T-cell (primary cell): ENCODE results near the gene PPP2R2B. TPM values are rescaled to one million over a fixed set of nuclear protein-coding genes. Genes with fewer than 3 reads are reported as not detected.

Experiments used
- ATAC-seq, 4 experiments: fragments of 200-7000 bp in 3 of 4; fragments of 150-1000 bp in 1 of 4; cut with Tn5 transposase; replicated peaks in 1 of 4; 1 replicate in 3 of 4; 2 replicates in 1 of 4; pipeline ENCODE4 v1.10.0; 2021; ENCODE audit warnings: moderate library complexity in 3 of 4, mild to moderate bottlenecking in 2 of 4, moderate number of reproducible peaks in 1 of 4
- CTCF ChIA-PET, 2 donors: fragments of 300-600 bp; sonication (Branson Sonifier 250); formaldehyde crosslinking; loops; one replicate each; lab custom pipeline; 2022; ENCODE audit warnings: antibody characterized with exemption in 2 of 2; lab: Charles Lee
- POLR2A ChIA-PET, 2 donors: fragments of 300-600 bp; sonication (Branson Sonifier 250); formaldehyde crosslinking; loops; one replicate each; lab custom pipeline; 2022; ENCODE audit warnings: antibody characterized with exemption in 2 of 2; lab: Charles Lee
- DNase-seq, 35 experiments: peaks; one replicate each; pipeline versions ENCODE4 v3.0.0 to v3.0.0-alpha.2; 2013 to 2023
- H3K27ac ChIP-seq: one replicate; pipeline ENCODE4 v1.5.1; 2013; ENCODE audit warnings: low read length
- H3K27me3 ChIP-seq, 2 experiments: replicated peaks in 1 of 2; 1 replicate in 1 of 2; 2 replicates in 1 of 2; pipeline versions ENCODE4 v1.6.1 to v1.7.0; 2013; ENCODE audit warnings: low read length in 1 of 2, mixed read lengths in 1 of 2; ENCODE audit not compliant: control insufficient read depth in 2 of 2, insufficient read depth in 2 of 2; ENCODE audit errors: extremely low read depth in 1 of 2
- H3K36me3 ChIP-seq, 2 donors: 1 replicate in 1 of 2; 2 replicates in 1 of 2; pipeline versions ENCODE4 v1.6.1 to v1.7.0; 2013; ENCODE audit warnings: low read length in 1 of 2; ENCODE audit not compliant: control insufficient read depth in 2 of 2, insufficient read depth in 1 of 2; ENCODE audit errors: extremely low read depth in 1 of 2
- H3K4me1 ChIP-seq, 2 experiments: 1 replicate in 1 of 2; 2 replicates in 1 of 2; pipeline versions ENCODE4 v1.6.1 to v1.7.0; 2013; ENCODE audit warnings: low read length in 2 of 2, mixed read lengths in 1 of 2; ENCODE audit not compliant: insufficient read depth in 2 of 2, control insufficient read depth in 1 of 2; ENCODE audit errors: extremely low read depth in 1 of 2
- H3K4me3 ChIP-seq, 2 donors: 1 replicate in 1 of 2; 2 replicates in 1 of 2; pipeline versions ENCODE4 v1.5.1 to v1.7.0; 2013; ENCODE audit warnings: mild to moderate bottlenecking in 2 of 2, low read length in 1 of 2, moderate library complexity in 1 of 2; ENCODE audit not compliant: control insufficient read depth in 1 of 2; ENCODE audit errors: extremely low read depth in 1 of 2
- H3K9me3 ChIP-seq: 2 replicates; pipeline ENCODE4 v1.7.0; 2013
- H3K27ac Mint-ChIP-seq, 2 donors: one replicate each; pipeline ENCODE4 v1.8.0; 2020 to 2021; ENCODE audit warnings: mild to moderate bottlenecking in 2 of 2, mixed read lengths in 2 of 2
- H3K27me3 Mint-ChIP-seq, 2 donors: one replicate each; pipeline ENCODE4 v1.8.0; 2021 to 2022; ENCODE audit warnings: mixed read lengths in 2 of 2
- H3K36me3 Mint-ChIP-seq: one replicate; pipeline ENCODE4 v1.8.0; 2021; ENCODE audit warnings: mixed read lengths
- H3K4me1 Mint-ChIP-seq, 3 donors: one replicate each; pipeline ENCODE4 v1.8.0; 2020 to 2022; ENCODE audit warnings: mixed read lengths in 3 of 3, mild to moderate bottlenecking in 1 of 3
- H3K4me3 Mint-ChIP-seq, 3 donors: one replicate each; pipeline ENCODE4 v1.8.0; 2020 to 2022; ENCODE audit warnings: mild to moderate bottlenecking in 3 of 3, mixed read lengths in 3 of 3, moderate library complexity in 3 of 3
- H3K9me3 Mint-ChIP-seq, 3 donors: one replicate each; pipeline ENCODE4 v1.8.0; 2020 to 2022; ENCODE audit warnings: mixed read lengths in 3 of 3
- WGBS: methylation state at CpG from one replicate; pipeline ENCODE4 v1.1.5; 2013; ENCODE audit warnings: missing lambda C conversion rate; ENCODE audit not compliant: insufficient coverage; 5-methylcytosine and 5-hydroxymethylcytosine counted together
- total RNA-seq, 35 experiments: library from RNA in 6 of 35; stranded (reverse) in 6 of 35; fragments of 120-200 nt in 1 of 35; gene quantifications; one replicate each; pipeline versions ENCODE4 v1.2.1 to v1.2.4 and lab custom pipeline; 2013 to 2026

PPP2R2B gene
- total RNA-seq (10 to 100 TPM in 1 of 5 donors, 1 to 10 TPM in 4; 1.5 to 10.6 (median 4.8) TPM), total RNA-seq (lab: John Stamatoyannopoulos, UW) (0.28 to 15.4 (median 3.0) reads per million in 29 experiments)
- total RNA-seq (2013) = 17.2 TPM

GRCh38 chr5:146878476-146879172 is at the start of gene PPP2R2B:
Gene PPP2R2B, minus strand, starts transcription at chr5:146878757.
- peak within 1 kb of the TSS; percentile 86 to 92 (median 89) for H3K4me3 Mint-ChIP-seq
- Histone ChIP-seq H3K9me3 (no peaks in the 10 kb centered on the region), H3K36me3 (no peaks in the 10 kb centered on the region), H3K4me1 (peaks cover 0 to 23% of the 10 kb centered on the region in 2 experiments), H3K27me3 (peaks cover 12 to 17% of the 10 kb centered on the region in 2 experiments), H3K27ac (peak within 1 kb of the TSS; percentile 23), H3K4me3 (peak within 1 kb of the TSS; percentile 69 to 74)
- 1% methylated on average over 30 of the region's 40 CpGs for WGBS
- DNase-seq (peak in 32 of 35 experiments; percentile 2 to 66 (median 38)), ATAC-seq (peak; percentile 60 to 83 (median 74))
- H3K27me3 Mint-ChIP-seq = peaks cover 5 to 40% of the 10 kb centered on the region in 2 donors
- H3K4me1 Mint-ChIP-seq = peaks cover 22 to 28% (median 26%) of the 10 kb centered on the region in 3 donors
- H3K36me3 Mint-ChIP-seq = peaks cover 4% of the 10 kb centered on the region
- H3K9me3 Mint-ChIP-seq = no peaks in the 10 kb centered on the region
- peak within 1 kb of the TSS in 1 of 2 donors; percentile 56 for H3K27ac Mint-ChIP-seq
- POLR2A ChIA-PET = interaction anchor here in 1 of 2 donors (0.6 kb wide), 1 partner anchor 22 kb away, joined by 4 read pairs; no protein-coding TSS in a partner anchor
- CTCF ChIA-PET = interaction anchor here (0.7 to 1.3 kb wide), 2 partner anchors 16 to 116 kb away, joined by 3 to 5 read pairs; no protein-coding TSS in a partner anchor

DNA sequence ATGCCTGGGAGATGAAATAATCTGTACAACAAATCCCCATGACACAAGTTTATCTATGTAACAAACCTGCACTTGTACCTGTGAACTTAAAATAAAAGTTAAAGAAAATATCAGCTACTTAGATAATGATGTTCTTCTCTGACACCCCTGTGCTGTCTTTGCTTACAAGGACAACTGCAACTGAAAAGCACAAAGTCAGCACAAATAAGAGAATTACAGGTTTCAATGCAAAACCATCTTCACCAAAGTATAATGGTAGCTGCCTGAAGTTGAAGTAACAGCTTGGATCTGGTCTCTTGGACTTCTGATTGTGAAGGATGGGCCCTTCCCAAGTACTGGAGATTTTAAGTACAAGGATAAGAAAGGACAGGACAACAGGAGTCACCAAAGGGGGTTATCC is 45.6 kb upstream of the PPP2R2B start:
- POLR2A ChIA-PET = interaction anchor here in 1 of 2 donors (0.5 kb wide), 1 partner anchor 197 kb away, joined by 4 read pairs; no protein-coding TSS in a partner anchor
- no peaks in the 10 kb centered on the region for H3K36me3 ChIP-seq
- ATAC-seq (no peak), DNase-seq (no peak)
- Mint-ChIP-seq H3K36me3 (no peaks in the 10 kb centered on the region), H3K27me3 (peaks cover 0 to 8% of the 10 kb centered on the region in 2 donors), H3K9me3 (no peaks in the 10 kb centered on the region), H3K4me3 (no peak overlapping the region), H3K27ac (no peak overlapping the region), H3K4me1 (no peaks in the 10 kb centered on the region)
- no peaks in the 10 kb centered on the region for H3K27me3 ChIP-seq
- H3K9me3 ChIP-seq = no peaks in the 10 kb centered on the region
- no peaks in the 10 kb centered on the region for H3K4me1 ChIP-seq
- no peak overlapping the region for H3K27ac ChIP-seq
- H3K4me3 ChIP-seq = no peak overlapping the region
- CTCF ChIA-PET = no interaction called here

DNA sequence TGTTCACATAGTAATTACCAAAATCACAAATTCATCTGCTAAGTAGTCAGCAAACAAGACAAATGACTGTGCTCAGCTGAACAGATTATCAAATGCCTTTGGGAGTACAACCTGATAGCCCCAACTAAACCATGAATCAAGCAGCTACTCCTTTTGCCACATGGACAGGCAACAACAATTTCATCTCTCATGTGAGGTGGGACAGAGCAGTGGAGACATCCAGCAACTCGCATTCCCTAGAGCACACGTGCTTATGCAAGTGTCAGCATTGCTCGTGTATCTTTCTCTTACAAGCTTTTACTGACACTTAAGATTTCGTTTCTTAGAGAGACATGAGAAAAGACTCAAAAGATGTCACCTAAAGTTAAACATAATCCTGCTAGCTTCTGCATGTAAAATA is 42.7 kb upstream of the PPP2R2B start:
- ChIA-PET CTCF (interaction anchor here in 1 of 2 donors (0.6 kb wide), 1 partner anchor 99 kb away, joined by 3 read pairs; no protein-coding TSS in a partner anchor), POLR2A (no interaction called here)
- H3K27me3 ChIP-seq = no peaks in the 10 kb centered on the region
- Mint-ChIP-seq H3K27me3 (no peaks in the 10 kb centered on the region), H3K36me3 (no peaks in the 10 kb centered on the region), H3K9me3 (no peaks in the 10 kb centered on the region), H3K4me1 (peaks cover 0 to 4% (median 4%) of the 10 kb centered on the region in 3 donors), H3K4me3 (no peak overlapping the region), H3K27ac (no peak overlapping the region)
- DNase-seq (no peak), ATAC-seq (no peak)
- no peak overlapping the region for H3K4me3 ChIP-seq
- WGBS = no CpG with 5 or more reads among the region's 4 CpGs
- no peaks in the 10 kb centered on the region for H3K9me3 ChIP-seq
- H3K4me1 ChIP-seq = no peaks in the 10 kb centered on the region
- no peak overlapping the region for H3K27ac ChIP-seq
- H3K36me3 ChIP-seq = no peaks in the 10 kb centered on the region

GRCh38 chr5:146920351-146920881 is 41.9 kb upstream of the PPP2R2B start:
- no peaks in the 10 kb centered on the region for H3K36me3 Mint-ChIP-seq
- ATAC-seq (no peak), DNase-seq (no peak)
- WGBS = 73% methylated on average over 5 of the region's 7 CpGs
- no peaks in the 10 kb centered on the region for H3K4me1 ChIP-seq
- H3K27ac ChIP-seq = no peak overlapping the region
- peaks cover 1 to 12% (median 12%) of the 10 kb centered on the region in 3 donors for H3K4me1 Mint-ChIP-seq
- no peaks in the 10 kb centered on the region for H3K9me3 ChIP-seq
- ChIA-PET CTCF (no interaction called here), POLR2A (no interaction called here)
- no peak overlapping the region for H3K27ac Mint-ChIP-seq
- H3K4me3 ChIP-seq = no peak overlapping the region
- no peaks in the 10 kb centered on the region for H3K36me3 ChIP-seq
- no peaks in the 10 kb centered on the region for H3K27me3 ChIP-seq
- H3K4me3 Mint-ChIP-seq = no peak overlapping the region
- no peaks in the 10 kb centered on the region for H3K9me3 Mint-ChIP-seq
- no peaks in the 10 kb centered on the region for H3K27me3 Mint-ChIP-seq

DNA sequence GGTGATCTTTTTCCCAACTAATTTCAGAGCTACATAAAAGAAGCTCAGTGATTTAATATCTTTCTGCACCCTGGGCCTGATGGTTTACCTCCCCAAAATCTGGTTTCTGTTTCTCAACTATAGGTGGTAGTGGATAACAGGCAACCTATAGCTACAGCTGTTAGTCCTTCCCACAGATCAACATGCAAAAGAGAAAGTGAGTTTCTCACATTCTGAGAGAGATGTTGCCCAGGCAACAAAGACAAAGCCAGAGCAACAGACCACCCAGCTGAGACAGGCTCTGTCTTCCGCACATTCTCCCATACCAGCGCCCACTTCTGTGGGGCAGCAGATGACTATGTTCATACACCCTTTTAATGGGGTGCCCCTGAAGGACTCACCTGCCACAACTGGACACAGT is 40.7 kb upstream of the PPP2R2B start:
- H3K4me1 ChIP-seq = no peaks in the 10 kb centered on the region
- H3K4me3 ChIP-seq = no peak overlapping the region
- no peaks in the 10 kb centered on the region for H3K36me3 ChIP-seq
- no peak overlapping the region for H3K27ac ChIP-seq
- no peak for ATAC-seq
- H3K9me3 ChIP-seq = no peaks in the 10 kb centered on the region
- WGBS = no CpG with 5 or more reads among the region's 2 CpGs
- POLR2A ChIA-PET = no interaction called here
- peak in 1 of 35 experiments; percentile 0 for DNase-seq
- Mint-ChIP-seq H3K4me3 (no peak overlapping the region), H3K4me1 (peaks cover 7 to 14% (median 14%) of the 10 kb centered on the region in 3 donors), H3K36me3 (no peaks in the 10 kb centered on the region), H3K9me3 (no peaks in the 10 kb centered on the region), H3K27ac (no peak overlapping the region), H3K27me3 (no peaks in the 10 kb centered on the region)
- no peaks in the 10 kb centered on the region for H3K27me3 ChIP-seq
- CTCF ChIA-PET = no interaction called here

GRCh38 chr5:146917931-146918330 is 39.4 kb upstream of the PPP2R2B start:
- no peak for DNase-seq
- H3K9me3 Mint-ChIP-seq = no peaks in the 10 kb centered on the region
- H3K4me3 ChIP-seq = no peak overlapping the region
- peaks cover 7 to 16% (median 14%) of the 10 kb centered on the region in 3 donors for H3K4me1 Mint-ChIP-seq
- no peaks in the 10 kb centered on the region for H3K27me3 Mint-ChIP-seq
- H3K36me3 Mint-ChIP-seq = no peaks in the 10 kb centered on the region
- no peaks in the 10 kb centered on the region for H3K27me3 ChIP-seq
- CTCF ChIA-PET = no interaction called here
- no peak overlapping the region for H3K27ac ChIP-seq
- no peaks in the 10 kb centered on the region for H3K9me3 ChIP-seq
- H3K36me3 ChIP-seq = no peaks in the 10 kb centered on the region
- no peaks in the 10 kb centered on the region for H3K4me1 ChIP-seq
- no CpG with 5 or more reads among the region's 1 CpG for WGBS
- H3K27ac Mint-ChIP-seq = no peak overlapping the region
- POLR2A ChIA-PET = no interaction called here
- no peak for ATAC-seq
- no peak overlapping the region for H3K4me3 Mint-ChIP-seq
